K562 (cell line): Measurements from ENCODE around the gene PEX7. TPM values are rescaled to one million over a fixed set of nuclear protein-coding genes. Genes with fewer than 3 reads are reported as not detected.

Experiments
- BDP1 ChIP-seq: IDR thresholded peaks from 3 replicates; pipeline ENCODE4 v1.6.1; 2011; ENCODE audit not compliant: insufficient read length, insufficient read depth
- CTCFL ChIP-seq: IDR thresholded peaks from 2 replicates; pipeline ENCODE4 v1.6.1; 2011; ENCODE audit warnings: borderline replicate concordance, low read depth, mild to moderate bottlenecking, moderate library complexity, low read length; ENCODE audit not compliant: insufficient read depth, poor library complexity, severe bottlenecking
- ELF2 ChIP-seq: fragments of 250-450 bp; sonication (Bioruptor Pico); IDR thresholded peaks from 2 replicates; pipeline ENCODE4 v1.5.0; 2021; ENCODE audit warnings: mild to moderate bottlenecking
- ETV1 ChIP-seq: fragments of 450-650 bp; conservative IDR thresholded peaks from 2 replicates; pipeline ENCODE4 v1.6.1; 2016; ENCODE audit warnings: missing genetic modification characterization, control low read depth, low read depth, missing compliant biosample characterization
- GTF2A2 ChIP-seq: IDR thresholded peaks from 2 replicates; pipeline ENCODE4 v1.6.1; 2016; ENCODE audit warnings: mild to moderate bottlenecking, missing genetic modification characterization, missing compliant biosample characterization
- HDAC6 ChIP-seq: IDR thresholded peaks from 2 replicates; pipeline ENCODE4 v1.6.1; 2012; ENCODE audit warnings: low read depth, mild to moderate bottlenecking, control low read depth, inconsistent platforms, low read length, moderate library complexity
- NBN ChIP-seq: fragments of 450-650 bp; IDR thresholded peaks from 2 replicates; pipeline ENCODE4 v1.6.1; 2016; ENCODE audit warnings: low read depth, mild to moderate bottlenecking
- NELFE ChIP-seq: IDR thresholded peaks from 2 replicates; pipeline ENCODE4 v1.6.1; 2011; ENCODE audit warnings: mild to moderate bottlenecking; ENCODE audit not compliant: insufficient read depth, insufficient read length
- RBM34 ChIP-seq: fragments of 200-400 bp; formaldehyde crosslinking; IDR thresholded peaks from 2 replicates; pipeline ENCODE4 v1.6.1; 2018; ENCODE audit warnings: low read length, borderline replicate concordance; ENCODE audit not compliant: insufficient read depth
- SNRNP70 ChIP-seq: fragments of 200-400 bp; formaldehyde crosslinking; optimal IDR thresholded peaks from 2 replicates; pipeline ENCODE3; 2017; ENCODE audit warnings: low read depth, low read length
- SP2 ChIP-seq: IDR thresholded peaks from 2 replicates; pipeline ENCODE4 v1.6.1; 2011; ENCODE audit warnings: mild to moderate bottlenecking, low read depth, low read length, moderate library complexity; ENCODE audit not compliant: poor library complexity, severe bottlenecking; ENCODE audit errors: extremely low read depth
- TCF7 ChIP-seq: sonication (generic); IDR thresholded peaks from 2 replicates; pipeline ENCODE4 v1.6.1; 2016; ENCODE audit warnings: antibody characterized with exemption, borderline replicate concordance
- U2AF2 ChIP-seq: fragments of 200-400 bp; formaldehyde crosslinking; optimal IDR thresholded peaks from 2 replicates; pipeline ENCODE3; 2017; ENCODE audit warnings: low read depth, mild to moderate bottlenecking, low read length
- ZBTB9 ChIP-seq: fragments of 450-650 bp; formaldehyde crosslinking; IDR thresholded peaks from 2 replicates; pipeline ENCODE4 v1.4.0; 2020; ENCODE audit warnings: mild to moderate bottlenecking, moderate library complexity
- ZFP36 ChIP-seq: fragments of 150-350 bp; IDR thresholded peaks from 2 replicates; pipeline ENCODE4 v1.6.1; 2018; ENCODE audit warnings: low read length, low read depth; ENCODE audit not compliant: partially characterized antibody
- ZNF695 ChIP-seq: fragments of 450-650 bp; formaldehyde crosslinking; IDR thresholded peaks from 2 replicates; pipeline ENCODE4 v1.4.0; 2020; ENCODE audit warnings: mild to moderate bottlenecking, moderate library complexity
- ZNF75A ChIP-seq: fragments of 450-650 bp; formaldehyde crosslinking; IDR thresholded peaks from 2 replicates; pipeline ENCODE4 v1.4.0; 2020; ENCODE audit warnings: mild to moderate bottlenecking
- polyA plus RNA-seq, 8 experiments: library from polyadenylated mRNA; depleted of rRNA in 4 of 8; stranded (reverse) in 5 of 8; unstranded in 3 of 8; fragments of >200 nt; fragmentation: Nextera tagmentation in 2 of 8; fragmentation: Illumina TruSeq in 1 of 8; extraction: Ambion mirVana in 2 of 8; extraction: Trizol in 1 of 8; gene quantifications; 2 replicates each; pipeline versions ENCODE4 v1.2.1 to v1.2.3, GENCODE V29; 2011 to 2014; ENCODE audit warnings: inconsistent platforms in 1 of 8, missing spikeins in 1 of 8
- total RNA-seq, 7 experiments: library from RNA; depleted of rRNA in 6 of 7; stranded (reverse); fragments of >200 nt in 6 of 7; fragmentation: Illumina TruSeq in 2 of 7; extraction: Trizol in 2 of 7; gene quantifications; 2 replicates each; pipeline versions ENCODE4 v1.2.1 to v1.2.3, GENCODE V29; 2011 to 2021; ENCODE audit warnings: low replicate concordance in 1 of 7

PEX7 gene
- total and polyA plus RNA-seq, 9 of the 15 experiments (the other 6 are each of a cell fraction or from before 2014, with no cell fraction given) = 1.6 to 12.9 (median 9.1) TPM

GRCh38 chr6:136783495-136784270 lies 38.7 kb upstream of the PEX7 start (continued):
- TF ChIP-seq GTF2A2 (tag) = peak; percentile 17; the same call in 1 of the 2 replicates
- TF ChIP-seq NELFE = no peak
- no peak for TF ChIP-seq RBM34
- TF ChIP-seq TCF7 = no peak
- no peak for TF ChIP-seq NBN
- no peak for TF ChIP-seq SP2
- TF ChIP-seq ZFP36 = no peak
- TF ChIP-seq ZNF695 (CRISPR knock-in tag) = no peak
- TF ChIP-seq ELF2 (CRISPR knock-in tag) = peak; percentile 78
- no peak for TF ChIP-seq BDP1
- TF ChIP-seq ETV1 (tag) = peak; percentile 43; the same call in 1 of the 2 replicates
- no peak for TF ChIP-seq SNRNP70
- no peak for TF ChIP-seq U2AF2
- no peak for TF ChIP-seq CTCFL
- TF ChIP-seq ZNF75A = no peak
- 0 out of 2 replicates have a peak, but pooled peaks have one; percentile 57 for TF ChIP-seq ZBTB9
- TF ChIP-seq HDAC6 = no peak
